Activated T-cell treated with anti-CD3 and anti-CD28 coated beads for 1 hour (primary cell): ENCODE results near the gene TUBG2.
"Not testable (repeated sequence)": the region's sequence is repeated elsewhere in the genome, so short reads cannot be mapped to it uniquely, and the experiment has no call there.

Experiments
- DNase-seq: peaks from one replicate; pipeline ENCODE4 v3.0.0-alpha.2; 2020; ENCODE audit warnings: low read depth

The TUBG2 gene

DNA sequence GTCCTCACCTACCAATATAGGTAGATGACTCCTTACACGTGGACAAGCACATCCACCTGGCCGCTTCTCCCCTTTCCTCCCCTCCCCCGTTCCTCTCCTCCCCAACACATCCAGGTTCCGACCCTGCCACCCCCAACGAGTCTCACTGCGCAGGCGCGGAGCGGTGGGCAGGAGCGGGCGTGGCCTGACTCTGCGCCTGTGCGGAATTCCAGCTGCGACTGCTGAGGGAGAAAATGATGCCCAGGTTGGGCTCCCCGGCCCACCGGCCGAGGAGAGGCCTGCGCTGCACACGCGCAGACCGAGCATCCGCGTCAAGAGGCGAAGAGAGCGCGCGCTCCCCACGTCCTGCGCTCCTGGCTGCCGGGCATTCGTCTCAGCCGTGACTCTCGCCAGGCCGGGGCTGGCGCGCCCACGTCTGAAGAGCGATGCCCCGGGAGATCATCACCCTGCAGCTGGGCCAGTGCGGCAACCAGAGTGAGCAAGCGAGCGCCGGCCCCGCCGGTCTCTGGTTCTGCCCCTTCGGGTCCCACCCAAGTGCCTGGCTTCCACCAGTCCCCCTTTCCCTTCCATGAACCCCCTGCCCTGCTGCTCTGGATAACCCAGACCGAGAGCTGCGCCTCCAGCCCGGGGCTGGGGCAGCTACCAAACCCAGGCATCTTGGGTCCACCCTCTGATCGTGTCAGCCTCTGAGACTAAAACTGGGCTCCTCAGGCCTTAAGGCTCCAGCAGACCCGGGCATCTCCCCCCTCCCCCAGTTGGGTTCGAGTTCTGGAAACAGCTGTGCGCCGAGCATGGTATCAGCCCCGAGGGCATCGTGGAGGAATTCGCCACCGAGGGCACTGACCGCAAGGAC lies at the start of gene TUBG2:
Gene TUBG2, plus strand, starts transcription at position 206 of the 853 bp plus-strand sequence. Its CDS starts 220 bp downstream, at position 426.
- peak; percentile 61 for DNase-seq

DNA sequence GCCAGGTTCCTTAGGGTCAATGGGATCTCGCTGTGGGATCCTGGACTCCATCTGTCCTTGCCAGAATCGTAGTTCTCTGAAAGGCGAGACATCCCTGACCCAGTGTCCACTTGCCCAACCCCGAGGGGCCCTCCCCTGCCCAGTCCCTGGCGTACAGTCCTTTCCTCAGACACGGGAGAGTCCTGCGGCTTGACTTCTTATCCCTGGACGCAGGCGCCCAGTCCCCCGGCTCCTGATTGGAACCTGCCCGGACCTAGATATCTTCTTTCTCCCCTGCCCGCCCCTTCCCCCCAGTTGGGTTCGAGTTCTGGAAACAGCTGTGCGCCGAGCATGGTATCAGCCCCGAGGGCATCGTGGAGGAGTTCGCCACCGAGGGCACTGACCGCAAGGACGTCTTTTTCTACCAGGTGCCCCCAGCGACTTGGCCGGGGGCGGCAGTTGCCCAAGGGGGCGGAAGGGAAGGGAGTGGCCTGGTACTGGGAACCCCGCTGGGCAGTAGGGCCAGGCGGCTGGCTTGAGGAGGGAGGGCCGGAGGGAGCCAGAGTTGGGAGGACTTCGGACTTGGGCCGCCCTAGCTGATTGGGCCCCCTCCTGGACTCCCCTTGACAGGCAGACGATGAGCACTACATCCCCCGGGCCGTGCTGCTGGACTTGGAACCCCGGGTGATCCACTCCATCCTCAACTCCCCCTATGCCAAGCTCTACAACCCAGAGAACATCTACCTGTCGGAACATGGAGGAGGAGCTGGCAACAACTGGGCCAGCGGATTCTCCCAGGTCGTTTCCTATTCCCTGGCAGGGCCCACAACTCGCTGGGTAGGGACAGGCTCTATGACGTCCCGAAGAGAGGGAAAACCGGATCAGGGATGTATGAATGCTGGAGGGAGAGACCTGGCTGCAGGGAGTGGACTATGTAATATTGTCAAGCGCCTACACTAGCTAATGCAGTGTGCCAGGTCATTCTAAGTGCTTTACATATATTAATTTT lies 49.0 kb upstream of the TUBG2 start:
- DNase-seq, result peak; percentile 6

DNA sequence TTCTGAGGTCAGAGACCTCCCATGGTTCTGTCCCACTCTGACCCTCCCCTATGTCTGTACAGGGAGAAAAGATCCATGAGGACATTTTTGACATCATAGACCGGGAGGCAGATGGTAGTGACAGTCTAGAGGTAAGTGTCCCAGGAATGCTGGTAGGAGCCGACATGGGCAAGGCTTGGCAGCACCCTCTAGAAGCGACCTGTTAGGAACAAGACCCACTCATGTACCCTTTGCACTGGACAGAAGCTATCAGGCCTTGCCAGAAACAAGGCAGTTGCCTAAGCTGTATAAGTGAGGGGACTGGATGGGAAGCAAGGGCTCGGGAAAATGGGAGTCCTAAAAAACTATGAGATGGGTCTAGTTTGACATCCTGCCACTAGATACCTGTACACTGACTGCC lies 47.1 kb upstream of the TUBG2 start:
- DNase-seq, result no peak

GRCh38 chr17:42613699-42614295 lies 45.3 kb upstream of the TUBG2 start:
- no peak for DNase-seq

GRCh38 chr17:42617956-42618431 lies 41.1 kb upstream of the TUBG2 start:
- no peak for DNase-seq

DNA sequence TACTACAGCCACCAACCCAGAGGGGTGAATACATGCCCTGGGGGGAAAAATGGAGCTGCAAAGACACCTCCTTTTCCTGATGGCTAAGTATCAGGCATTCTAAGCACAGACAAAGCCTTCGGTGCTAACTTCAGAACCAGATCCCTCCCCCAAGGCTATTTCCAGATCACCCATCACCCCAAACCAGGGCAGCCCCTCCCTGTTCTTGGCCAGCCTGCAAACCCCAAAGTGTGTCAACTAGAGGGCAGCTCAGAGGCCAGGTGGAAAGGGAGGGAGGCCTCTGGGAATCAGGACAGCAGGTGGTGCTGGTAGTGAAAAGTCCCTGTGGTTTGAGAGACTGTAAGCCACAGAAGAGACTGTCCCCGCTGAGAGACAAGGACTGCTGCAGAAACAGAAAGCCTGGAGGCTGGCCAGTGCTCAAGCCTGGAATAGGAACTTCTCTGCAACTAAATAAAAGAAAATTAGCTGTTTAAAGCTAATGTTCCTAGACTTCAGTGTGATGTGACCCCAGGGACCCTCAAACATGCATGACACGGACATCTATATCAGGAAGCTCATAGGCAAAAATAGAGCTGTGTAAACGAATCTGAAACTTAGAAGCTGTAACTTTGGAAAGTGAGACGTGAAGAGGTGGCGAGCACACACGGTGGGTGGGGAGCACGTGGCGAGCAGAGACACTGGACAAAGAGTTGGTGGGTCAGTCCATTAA lies 40.5 kb upstream of the TUBG2 start:
- DNase-seq, result no peak

DNA sequence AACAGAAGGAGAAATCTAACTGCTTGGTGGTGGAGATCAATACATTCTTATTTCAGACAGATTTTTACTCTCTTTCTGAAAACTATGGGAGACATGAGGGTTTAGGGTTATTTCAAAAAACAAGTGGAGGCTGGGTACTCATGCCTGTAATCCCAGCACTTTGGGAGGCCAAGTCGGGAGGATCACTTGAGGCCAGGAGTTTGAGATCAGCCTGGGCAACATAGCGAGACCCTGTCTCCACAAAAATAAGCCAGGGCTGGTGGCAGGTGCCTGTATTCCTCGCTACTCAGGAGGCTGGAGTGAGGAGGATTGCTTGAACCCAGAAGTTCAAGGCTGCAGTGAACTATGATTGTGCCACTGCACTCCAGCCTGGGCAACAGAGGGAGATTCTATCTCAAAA lies 37.1 kb upstream of the TUBG2 start:
- not testable (repeated sequence) for DNase-seq

- no peak for DNase-seq
Observed at GRCh38 chr17:42623271-42623670, 35.8 kb upstream of the TUBG2 start.

DNA sequence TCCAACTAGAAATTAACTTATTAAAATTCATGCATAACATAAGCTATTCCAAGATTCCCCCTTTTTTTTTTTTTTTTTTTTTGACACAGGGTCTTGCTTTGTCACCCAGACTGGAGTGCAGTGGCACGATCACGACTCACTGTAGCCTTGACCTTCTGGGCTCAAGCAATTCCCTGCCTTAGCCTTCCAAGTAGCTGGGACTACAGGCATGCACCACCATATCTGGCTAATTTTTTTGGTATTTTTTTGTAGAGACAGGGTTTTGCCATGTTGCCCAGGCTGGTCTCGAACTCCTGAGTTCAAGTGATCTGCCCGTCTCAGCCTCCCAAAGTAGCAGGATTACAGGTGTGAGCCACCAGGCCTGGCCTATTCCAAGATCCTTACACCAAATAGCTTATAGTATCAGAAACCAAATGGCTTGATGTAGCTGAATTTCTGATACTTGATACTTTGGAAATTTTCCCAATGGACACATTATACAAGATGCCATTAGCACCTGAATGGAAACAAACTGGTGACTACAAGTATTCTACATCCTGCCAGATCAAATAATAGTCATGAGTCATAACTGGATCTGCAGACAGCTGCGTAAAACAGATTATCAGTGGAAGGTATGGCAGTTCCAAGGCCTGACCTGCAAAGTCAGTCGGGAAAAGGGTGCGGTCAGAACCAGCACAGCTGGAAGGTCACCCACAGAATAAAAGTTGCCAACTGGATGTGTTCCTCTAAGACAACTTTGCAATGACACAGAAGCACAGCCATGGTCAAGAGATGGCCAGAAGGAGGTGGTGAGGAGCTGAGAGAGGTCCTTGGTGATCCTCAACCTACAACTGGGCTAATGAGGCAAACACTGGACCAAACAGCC lies 35.1 kb upstream of the TUBG2 start:
- no peak for DNase-seq

DNA sequence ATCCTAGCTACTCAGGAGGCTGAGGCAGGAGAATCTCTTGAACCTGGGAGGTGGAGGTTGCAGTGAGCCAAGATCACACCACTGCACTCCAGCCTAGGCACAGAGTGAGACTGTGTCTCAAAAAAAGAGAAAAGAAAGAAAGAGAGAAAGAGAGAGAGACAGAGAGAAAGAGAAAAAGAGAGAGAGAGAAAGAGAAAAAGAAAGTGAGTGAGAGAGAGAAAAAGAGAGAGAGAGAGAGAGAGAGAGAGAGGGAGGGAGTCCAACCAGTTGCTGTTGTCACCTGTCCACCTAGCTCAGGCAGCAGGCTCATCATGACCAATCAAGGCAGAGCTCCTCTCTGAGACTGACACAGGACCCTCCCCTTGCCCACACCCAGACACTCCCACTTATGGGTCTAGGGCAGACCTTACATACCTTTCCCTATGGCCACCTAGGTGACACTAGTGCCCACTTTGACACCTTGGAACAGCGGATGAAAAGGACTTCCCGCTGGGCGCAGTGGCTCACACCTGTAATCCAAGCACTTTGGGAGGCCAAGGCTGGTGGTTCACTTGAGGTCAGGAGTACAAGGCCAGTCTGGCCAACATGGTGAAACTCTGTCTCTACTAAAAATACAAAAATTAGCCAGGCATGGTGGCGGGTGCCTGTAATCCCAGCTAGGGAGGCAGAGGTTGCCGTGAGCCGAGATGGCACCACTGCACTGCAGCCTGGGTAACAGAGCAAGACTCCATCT lies 31.9 kb upstream of the TUBG2 start:
- DNase-seq, result not testable (repeated sequence)

DNA sequence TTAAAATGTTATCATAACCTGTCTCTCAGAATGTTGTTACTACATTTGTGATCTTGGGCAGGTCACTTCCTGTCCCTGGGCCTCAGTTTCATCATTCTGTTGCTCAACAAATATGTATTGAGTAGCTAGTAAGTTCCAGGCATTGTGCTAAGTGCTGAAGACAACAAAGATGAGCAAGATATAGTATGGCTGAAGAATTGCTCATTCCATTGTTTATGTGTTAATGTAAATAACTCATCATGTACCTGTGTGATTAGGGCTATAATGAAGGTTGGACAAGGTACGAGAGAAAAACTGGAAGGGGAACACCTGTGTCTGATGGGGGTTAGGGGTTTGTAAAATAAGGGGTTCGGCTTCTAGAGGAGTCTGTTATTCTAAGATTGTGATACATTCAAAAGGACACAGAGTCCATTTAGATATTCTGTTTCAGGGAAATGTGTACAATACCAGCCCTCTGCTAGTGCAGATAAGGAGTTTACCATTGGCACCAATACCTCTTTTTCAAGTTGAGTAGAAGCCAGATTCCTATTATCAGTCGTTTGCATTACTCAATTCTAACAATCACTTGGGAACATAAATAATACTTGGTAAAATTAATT lies 29.6 kb upstream of the TUBG2 start:
- DNase-seq, result no peak

GRCh38 chr17:42632949-42633444 lies 26.1 kb upstream of the TUBG2 start:
- no peak for DNase-seq

DNA sequence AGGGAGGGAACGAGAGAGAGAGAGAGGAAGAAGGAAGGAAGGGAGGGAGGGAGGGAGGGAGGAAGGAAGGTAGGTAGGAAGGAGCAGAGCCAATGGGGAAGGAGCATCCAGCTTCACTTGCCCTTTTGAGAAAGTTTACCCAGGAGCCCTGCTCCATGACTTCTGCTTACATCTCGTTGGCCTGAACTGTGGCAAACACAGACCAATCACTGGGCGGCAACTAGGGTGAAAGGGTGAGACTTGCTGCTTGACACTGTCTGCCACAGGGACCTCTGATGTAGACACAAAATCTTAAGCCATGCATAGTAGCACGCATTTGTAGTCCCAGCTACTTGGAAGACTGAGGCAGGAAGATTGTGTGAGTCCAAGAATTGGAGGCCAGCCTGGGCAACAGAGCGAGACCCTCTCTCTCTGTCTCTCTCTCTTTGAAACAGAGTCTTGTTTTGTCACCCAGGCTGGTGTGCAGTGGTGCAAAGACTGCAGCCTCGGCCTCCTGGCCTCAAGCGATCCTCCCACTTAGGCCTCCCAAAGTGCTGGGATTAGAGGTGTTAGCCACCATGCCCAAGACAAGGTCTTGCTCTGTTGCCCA lies 19.5 kb upstream of the TUBG2 start:
- no peak for DNase-seq

DNA sequence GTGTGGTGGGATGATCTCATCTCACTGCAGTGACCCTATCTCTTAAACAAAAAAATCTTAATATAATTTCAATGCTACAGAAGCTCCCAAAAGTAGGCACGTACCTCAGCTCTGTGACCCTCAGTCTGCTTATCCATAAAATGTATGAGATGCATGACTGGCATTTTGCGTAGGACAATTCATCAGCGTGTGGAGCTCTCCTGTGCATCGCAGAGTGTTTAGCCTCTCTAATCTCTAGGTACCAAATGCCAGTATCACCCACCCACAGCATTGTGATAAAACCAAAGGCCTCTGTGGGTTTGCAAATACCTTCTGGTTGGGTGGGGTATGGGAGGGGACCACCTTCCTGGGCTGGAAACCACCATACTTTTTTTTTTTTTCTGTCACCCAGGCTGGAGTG lies 19.0 kb upstream of the TUBG2 start:
- no peak for DNase-seq

GRCh38 chr17:42642336-42642735 lies 16.7 kb upstream of the TUBG2 start:
- no peak for DNase-seq

DNA sequence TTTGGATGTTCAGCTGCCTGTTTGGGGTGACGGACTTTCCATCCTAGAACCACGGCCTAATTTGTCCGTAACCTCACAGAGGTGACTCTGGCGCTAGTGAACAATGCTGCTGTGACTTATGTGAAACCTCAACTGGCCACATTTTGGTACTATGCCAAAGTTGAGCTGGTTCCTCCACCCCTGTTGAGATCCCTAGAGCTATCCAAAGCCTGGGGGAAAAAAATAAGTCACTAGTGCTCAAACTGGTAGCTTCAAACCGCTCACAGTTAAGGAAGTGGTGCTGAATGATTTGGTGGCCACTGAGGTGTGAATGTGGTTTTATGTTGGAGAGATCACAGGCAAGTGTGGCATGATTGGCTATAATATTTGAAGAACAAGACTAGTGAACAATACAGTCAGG lies 11.3 kb upstream of the TUBG2 start:
- DNase-seq, result no peak

- no peak for DNase-seq
Observed at GRCh38 chr17:42651392-42651791, 7.7 kb upstream of the TUBG2 start.

DNA sequence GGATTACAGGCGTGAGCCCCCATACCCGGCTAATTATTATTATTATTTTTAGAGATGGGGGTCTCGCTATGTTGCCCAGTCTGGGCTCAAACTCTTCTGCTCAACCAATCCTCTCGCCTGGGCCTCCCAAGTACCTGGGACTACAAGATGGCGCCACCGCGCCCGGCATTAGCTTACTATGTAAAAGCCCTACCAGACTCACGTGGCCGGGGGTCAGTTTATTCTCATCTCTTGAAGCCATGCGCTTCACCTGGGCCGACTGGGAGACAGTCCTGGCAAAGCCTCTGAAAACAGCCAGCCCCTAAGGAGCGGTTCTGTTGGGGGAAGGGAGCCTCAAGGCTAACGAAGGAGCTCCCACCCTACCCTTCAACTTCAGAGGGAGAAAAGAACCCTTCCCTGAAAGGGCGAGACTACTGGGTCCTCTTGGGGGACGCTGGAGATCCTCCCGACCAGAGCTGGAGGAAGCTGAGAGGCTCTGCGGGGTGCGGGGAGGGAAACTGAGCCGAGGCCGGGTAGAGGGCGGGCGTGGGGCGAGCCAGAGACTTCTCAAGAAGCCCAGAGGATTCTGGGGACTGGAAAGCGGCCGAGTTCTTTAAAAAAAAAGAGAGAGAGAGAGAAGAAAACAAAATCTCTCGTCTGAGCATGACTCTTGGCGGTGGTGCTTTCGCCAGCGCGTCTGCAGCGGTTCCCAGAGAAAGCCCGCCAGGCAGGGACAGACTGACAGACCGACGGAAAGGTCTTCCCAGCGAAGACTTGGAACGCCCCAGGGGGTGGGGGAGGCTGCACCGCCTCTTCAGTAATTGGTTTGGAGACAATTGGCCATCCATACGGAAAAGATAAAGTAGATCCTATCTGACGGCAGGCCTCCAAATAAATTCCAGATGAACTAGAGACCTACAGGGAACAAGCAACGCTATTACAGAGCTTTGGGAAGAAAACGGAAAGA lies 5.6 kb upstream of the TUBG2 start:
- no peak for DNase-seq
